ENCODE data around the gene TNFRSF25.

The TNFRSF25 gene

DNA sequence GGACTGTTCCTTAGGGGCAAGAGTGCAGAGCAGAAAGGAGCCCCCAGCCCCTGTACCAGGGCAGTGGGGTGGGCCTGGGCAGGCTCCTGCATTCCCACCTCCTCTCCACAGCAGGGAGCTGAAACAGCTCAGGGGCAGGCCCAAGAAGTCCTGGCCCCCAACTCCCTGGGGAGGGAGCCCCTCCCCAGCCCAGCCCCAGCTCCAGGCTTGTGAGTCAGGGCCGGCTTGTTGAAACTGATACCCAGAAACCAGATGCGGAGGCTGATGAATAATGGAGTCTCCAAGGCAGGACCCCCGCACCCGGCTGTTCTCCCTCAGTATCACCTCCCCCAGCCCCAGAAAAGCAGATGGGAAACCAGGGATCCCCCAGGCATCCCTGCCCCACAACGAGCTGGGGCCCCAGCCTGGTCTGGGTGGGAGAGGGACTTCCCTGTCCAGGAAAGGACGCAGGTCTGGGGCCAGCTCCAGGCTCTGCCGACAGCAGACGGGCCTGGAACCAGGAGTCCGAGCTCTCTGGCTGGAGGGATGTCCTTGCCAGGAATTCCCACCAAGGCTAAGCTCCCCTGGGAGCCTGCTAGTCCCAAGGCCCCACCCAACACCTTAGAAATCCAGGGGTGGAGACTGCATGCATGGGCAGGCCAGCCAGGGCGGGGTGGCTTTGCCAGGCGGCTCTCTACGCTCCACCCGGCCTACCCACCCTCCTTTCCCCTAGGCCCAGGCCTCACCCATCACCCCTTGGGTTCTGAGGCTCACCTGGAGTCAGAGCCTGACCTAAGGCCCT, 22.8 kb upstream of the TNFRSF25 start:
- no peak for DNase-seq (ENCODE audit: low read depth)

DNA sequence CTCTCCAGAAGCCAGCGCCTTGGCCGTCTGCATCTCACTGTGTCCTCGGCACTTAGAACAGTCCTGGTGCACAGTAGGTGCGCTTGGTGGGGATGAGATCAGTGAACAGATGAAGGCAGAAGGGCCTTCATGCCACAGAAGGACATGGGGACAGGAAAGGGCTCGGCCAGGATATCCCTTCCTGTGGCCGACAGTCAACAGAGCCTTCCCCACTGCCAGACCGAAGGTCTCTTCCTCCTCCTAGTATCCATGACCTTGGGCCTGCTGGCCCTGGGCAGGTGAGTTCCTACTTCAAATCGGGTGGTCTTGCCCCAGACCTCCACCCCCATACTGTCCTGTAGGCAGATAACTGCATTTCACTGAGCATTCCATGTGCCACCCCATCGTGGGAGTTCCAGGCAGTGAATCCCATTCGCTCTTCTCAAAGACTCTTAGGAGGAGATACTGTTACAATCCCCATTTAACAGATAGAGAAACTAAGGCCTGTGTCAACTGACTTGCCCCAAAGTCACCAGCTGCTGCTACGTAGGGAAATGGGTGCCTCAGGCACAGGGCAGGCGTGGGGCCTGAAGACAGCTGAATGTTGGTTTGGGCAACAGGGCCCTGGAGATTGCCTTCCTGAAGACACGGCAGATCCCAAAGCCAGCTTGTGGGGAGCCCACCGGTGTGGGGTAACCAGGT, 22.0 kb upstream of the TNFRSF25 start:
- DNase-seq (ENCODE audit: low read depth): no peak

DNA sequence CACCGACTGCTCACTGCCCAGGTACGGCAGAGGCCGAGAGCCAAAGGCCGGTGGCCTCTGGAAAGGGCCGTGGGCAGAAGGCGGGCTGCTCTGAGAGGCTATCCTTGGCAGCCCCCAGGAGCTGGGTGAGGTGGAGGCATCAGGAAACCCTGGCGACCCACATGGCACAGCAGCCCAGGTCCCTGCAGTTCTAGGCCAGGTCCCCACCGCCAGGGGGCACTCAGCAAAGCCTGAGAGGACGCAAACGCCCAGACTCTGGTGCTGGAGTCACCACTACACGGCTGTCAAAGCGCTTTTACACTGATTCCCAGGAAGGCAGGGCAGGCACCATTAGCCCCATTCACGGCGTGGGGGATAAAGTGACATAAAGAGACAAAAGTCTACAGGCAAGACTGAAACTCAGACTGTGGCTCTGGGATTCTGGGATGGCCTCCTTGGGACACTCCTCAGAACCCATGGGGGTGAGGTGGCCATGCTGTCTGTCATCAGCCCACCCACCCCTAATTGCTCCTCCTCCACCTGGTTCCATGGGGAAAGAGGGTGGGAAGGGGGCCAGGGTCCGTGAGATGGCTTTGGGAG, 20.5 kb upstream of the TNFRSF25 start:
- peak; percentile 89 for DNase-seq (ENCODE audit: low read depth)

DNA sequence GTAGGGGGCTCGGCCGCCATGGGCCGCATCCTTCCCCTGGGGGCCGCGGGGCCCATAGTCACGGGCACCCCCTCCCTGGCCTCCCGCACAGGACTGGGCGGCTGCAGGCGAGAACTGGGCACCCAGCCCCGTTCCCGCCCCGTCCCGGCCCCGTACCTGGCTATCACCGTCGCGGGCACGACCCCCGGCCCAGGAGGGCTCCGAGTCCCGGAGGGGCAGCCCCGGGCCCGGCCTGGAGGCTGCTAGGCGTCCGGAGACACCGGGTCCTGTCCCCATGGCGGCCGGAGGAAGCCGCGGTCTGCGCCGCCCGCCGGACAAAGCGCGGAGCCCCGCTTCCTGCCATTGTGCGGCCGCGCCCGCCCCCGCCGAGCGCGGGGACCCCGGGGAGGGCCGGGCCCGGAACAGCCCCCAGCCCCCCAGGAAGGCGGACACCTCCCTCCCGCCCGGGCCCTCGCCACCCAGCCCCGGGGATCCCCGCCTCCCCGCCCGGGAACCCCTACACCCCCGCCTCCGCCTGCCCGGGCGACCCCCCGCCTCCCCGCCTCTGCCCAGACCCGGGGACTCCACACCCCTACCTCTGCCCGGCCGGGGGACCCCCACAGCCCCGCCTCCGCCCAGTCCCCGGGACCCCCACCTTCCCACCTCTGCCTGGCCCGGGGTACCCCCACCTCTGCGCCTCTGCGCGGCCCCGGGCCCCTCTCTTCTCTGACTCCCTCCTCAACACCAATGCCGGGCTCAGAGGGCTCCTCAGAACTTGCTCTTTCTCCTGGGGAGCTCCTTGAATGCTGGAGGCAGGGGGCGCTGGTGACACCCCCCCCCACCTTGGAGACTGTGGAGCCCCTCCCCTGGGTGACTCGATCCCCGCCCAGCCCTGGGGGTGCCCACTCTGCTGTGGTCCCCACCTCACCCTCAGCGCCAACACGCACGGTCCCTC, 19.5 kb upstream of the TNFRSF25 start:
- no peak for DNase-seq (ENCODE audit: low read depth)

DNA sequence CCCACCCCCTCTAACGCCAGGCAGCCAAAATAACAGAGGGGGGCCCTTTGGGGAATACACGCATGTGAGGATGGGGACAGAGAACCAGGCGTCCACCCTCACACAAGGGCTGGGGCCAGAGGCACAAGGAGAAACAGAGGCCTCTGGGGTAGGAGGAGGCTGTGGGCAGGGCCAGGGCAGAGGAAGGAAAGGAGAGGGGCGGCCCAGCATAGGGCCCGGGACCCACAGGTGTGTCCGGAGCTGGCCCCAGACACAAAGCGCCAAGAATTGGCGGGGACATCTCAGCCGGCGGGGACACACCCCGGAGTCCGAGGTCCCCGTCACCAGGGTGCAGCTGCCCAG, 18.8 kb upstream of the TNFRSF25 start:
- DNase-seq (ENCODE audit: low read depth): no peak

DNA sequence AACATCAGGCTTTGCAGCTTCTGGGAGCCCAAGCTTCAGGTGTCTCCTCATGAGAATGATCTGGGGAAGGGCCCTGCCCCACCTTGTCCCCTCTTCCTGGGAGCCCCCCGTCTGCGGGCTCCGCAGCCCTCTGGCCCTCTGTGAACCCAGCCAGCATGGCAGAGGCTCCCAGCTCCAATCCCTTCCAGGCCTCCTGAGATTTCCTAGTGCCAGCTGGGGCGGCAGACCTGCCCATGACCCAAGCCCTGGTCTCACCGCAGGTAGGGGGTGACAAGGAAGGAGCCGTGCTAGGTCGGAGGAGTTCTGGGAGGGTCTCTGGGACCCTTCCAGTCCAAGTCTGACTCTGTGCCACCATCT, 17.8 kb upstream of the TNFRSF25 start:
- no peak for DNase-seq (ENCODE audit: low read depth)

DNA sequence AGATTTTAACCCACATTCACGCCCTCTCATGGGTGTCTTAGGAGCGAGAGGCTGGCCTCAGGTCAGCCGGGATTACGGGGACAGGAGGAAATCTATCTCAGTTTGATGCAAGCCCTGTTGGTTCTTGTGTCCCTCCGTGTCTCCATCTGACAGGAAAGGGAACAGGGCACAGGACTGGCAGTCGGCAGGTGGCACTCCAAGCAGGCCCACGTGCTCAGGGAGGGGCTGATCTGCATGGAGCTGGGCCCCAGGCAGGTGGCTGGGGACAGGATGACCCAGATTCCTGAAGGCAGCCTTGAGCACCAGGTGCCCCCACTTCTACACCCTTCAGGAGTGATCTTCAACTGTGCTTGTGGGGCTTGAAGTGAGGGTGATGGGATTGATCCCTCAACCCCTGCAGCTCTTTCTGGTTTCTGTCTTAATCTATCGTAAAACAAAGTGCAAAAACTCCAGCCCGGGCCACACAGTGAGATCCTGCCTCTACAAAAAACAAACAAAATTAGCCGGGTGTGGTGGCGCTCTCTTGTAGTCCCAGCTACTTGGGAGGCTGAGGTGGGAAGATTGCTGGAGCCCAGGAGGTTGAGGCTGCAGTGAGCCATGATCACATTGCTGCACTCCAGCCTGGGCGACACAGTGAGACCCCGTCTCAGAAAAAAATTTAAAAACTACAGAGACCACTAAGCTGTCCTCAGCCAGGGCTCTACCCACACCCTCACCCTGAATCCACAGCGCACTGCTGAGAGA, 17.2 kb upstream of the TNFRSF25 start:
- DNase-seq (ENCODE audit: low read depth): no peak

DNA sequence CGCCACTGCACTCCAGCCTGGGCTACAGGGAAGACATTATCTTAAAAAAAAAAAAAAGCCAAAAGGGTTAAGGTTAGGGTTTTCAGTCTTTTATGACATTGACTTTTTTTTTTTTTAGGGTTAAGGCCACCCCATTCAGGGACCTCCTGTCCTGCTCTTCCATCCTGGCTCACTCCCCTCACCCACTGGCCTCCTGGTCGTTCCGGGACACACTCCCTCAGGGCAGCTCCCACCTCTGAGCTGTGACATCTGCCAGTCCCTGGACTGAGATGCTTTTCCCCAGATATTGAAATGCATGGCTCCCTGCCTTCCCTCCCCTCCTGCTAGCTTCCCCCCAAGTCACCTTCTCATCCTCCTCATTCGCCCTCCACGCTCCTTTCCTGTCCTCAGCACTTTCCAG, 15.8 kb upstream of the TNFRSF25 start:
- DNase-seq (ENCODE audit: low read depth): no peak

DNA sequence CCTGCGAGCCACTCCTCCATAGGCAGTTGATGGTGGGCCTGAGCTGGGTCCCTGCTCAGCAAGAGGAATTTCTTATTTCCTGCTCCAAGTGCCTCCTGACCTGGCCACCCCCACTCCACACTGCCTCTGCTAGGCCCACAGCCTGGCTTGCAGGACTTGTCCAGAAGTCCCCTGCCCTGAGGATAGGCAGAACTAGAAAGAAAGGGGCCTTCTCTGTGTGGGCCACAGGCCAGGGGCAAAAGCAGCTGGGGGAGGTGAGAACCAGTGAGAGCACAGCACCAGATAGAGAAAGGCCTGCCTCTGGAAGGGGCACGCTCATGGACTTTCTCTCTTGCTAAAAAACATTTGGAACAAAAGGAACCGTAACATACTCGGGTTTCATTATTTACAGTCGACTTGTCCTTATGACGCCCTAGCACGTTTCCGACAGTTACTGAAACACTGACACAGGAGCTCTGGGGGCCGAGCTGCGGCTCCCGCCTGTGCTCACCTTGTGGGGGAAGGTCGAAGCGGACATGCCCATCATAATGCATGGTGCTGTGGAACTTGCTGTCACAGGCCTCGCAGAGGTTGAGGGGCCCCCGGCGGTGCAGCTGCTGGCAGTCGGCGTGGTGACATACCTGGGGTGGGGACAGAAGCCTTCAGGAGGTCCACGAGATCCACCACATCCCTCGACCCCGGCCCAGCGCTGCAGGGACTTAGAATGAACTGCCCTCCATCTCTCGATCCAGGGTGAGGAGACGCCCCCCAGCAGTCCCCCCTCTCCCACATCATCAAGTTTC, 11.3 kb upstream of the TNFRSF25 start:
- no peak for DNase-seq (ENCODE audit: low read depth)

DNA sequence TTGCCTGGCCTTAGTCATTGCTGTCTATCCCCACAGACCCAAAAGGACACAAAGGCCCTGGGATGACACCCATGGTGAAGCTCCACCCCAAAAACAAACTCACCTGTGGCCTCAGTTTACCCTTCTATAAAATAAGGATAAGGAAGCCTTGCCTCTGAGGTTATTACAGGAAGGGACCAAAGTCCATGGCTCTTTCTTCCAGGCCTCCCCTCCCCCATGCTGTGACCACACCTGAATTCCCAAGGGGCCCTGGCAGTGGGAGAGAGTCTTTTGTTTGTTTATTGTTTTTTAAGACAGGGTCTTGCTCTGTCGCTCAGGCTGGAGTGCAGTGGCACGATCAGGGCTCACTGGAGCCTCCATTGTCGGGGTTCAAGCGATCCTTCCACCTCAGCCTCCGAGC, 10.5 kb upstream of the TNFRSF25 start:
- no peak for DNase-seq (ENCODE audit: low read depth)

DNA sequence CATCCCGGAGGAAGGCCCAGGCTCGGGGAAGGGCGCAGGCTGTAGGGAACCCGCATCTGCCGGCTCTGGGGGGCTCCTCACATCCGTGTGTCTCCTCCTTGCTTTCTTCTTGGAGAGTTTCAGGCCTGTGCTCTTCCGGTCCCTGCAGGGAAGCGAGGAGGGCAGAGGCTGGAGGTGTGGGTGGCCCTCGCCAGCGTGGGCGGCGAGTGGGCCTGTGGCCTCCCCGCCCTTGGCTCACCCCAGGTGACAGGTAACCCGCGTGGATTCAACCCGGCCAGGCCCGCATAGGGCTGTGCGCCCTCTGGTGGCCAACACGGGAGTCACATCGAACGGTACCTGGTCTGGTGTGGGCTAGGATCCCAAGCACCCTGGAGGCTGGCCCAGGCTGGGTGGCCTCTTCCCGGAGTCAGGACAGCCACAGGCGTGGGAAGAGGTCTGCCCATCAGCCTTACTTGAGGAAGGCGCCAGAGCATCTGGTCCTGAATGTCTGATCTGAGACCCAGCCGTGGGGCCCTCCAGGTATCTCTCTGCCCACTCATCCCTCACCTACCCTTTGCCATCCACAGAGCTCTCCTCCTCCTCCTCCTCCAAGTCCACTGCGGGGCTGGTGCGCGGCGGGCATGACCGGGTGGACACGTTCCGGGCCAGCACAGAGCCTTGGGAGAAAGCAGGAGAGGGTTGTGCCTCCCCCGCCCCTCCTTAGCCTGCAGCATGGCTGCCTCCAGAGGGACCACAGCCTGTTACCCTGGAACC, 9.6 kb upstream of the TNFRSF25 start:
- peak; percentile 82 for DNase-seq (ENCODE audit: low read depth)

DNA sequence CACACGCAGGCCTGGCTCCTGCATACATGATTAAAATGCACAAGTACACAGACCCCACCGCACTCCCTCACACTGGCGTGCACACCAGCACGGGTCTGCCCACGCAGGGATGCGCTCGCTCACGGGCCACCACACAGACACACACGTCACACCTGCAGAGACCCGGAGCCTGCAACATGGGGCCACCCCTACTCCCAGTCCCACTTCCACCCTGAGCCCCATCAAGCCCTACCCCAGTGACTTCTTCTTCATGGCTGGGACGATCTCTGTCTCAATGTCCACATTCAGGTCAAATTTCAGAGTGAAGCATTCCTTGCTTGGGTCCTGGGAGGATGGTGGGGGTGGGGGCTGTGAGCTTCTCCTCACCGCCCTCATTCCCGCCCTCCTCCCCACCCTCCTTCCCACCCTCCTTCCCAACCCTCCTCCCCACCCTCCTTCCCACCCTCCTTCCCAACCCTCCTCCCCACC, 8.9 kb upstream of the TNFRSF25 start:
- DNase-seq (ENCODE audit: low read depth): no peak

DNA sequence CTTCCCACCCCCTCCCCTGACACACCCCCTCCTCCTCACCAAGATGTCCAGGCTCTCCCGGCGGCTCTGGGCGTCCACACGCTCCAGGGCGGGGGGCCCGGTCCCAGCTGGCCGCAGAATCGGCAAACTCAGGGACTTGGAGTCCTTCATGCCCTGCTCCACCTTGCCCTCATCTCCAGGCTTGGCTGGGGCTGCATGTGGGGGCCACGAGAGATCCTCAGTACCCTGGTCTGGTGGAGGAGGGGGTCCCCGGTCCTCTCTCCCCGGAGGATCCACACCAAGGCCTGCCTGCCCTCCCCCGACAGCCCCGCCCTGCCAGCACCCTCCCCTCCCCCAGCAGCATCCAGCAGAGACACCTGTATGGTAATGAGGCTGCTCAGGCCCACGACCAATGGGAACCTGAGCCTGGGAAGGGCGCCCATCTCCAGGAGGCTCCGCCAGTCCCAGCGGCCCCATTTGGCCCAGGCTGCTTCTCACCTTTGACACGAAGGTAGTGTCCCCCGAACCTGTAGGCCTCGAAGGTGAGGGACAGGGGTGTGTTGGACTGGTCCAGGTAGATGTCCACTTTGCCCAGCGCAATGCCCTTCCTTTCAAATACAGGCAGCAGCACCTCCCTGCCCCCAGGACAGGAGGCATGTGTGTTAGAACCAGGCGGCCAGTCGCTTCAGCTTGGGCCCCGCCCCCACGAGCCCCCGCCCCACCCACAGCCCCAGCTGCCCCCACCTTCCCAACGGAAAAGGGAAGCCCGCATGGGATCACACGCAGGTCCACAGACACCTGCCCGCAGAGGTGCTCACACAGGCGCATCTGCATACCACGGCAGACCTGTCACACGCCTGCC, 8.2 kb upstream of the TNFRSF25 start:
- no peak for DNase-seq (ENCODE audit: low read depth)

DNA sequence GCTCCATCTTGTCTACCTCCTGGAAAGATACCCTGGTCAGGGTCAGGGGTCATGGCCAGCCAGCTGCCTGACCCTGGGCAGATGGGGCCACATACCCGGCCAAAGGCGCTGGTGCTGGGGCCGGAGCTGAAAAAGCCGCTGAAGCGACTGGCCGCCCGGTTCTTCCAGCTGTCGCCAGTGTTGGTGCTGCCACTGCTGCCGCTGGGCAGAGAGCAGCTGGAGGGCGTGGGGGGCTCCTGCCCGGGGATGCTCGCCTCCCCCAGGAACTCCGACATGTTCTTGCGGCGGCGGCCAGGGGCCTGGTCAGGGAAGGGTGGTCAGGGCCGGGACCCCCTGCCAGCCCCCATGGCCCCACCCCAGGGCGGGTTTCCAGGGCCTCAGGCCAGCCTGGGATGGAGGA, 7.2 kb upstream of the TNFRSF25 start:
- no peak for DNase-seq (ENCODE audit: low read depth)

DNA sequence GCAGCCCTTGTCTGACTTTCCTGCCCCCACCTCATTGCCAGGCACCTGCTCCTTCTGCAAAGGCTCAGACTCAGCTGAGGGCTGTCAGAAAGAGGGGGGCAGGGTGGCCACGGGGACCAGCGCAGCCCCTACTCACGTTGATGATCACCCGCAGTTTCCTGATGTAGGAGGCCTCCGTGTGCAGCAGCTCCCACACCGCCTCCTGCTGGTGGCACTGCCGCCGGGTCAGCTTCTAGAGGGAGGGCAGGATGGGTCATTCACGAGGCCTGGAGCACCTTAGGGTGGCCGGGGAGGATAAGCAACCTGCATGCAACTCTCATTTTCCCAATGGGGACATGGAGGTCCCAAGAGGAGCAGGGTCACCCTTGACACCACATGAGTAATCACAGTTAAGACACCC, 6.4 kb upstream of the TNFRSF25 start:
- no peak for DNase-seq (ENCODE audit: low read depth)

DNA sequence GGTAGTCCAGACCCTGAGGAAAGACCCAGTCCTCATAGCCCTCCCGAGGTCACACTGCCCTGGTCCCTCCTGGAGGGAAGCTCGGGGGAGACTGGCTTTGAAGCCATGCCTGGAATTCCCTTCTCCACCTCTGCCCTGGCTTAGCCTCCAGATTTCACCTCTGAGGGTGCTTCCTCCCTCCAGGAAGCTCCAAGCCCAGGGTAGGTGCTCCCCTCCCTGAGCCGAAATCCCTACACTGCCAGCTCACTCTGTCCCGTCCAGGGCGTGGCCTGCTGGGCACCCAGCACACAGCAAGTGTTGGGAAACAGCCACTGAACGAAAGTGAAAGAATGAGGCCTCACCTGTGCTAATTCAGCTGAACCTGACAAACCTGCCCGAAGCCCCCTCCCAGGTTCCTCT, 6.0 kb upstream of the TNFRSF25 start:
- DNase-seq (ENCODE audit: low read depth): no peak

DNA sequence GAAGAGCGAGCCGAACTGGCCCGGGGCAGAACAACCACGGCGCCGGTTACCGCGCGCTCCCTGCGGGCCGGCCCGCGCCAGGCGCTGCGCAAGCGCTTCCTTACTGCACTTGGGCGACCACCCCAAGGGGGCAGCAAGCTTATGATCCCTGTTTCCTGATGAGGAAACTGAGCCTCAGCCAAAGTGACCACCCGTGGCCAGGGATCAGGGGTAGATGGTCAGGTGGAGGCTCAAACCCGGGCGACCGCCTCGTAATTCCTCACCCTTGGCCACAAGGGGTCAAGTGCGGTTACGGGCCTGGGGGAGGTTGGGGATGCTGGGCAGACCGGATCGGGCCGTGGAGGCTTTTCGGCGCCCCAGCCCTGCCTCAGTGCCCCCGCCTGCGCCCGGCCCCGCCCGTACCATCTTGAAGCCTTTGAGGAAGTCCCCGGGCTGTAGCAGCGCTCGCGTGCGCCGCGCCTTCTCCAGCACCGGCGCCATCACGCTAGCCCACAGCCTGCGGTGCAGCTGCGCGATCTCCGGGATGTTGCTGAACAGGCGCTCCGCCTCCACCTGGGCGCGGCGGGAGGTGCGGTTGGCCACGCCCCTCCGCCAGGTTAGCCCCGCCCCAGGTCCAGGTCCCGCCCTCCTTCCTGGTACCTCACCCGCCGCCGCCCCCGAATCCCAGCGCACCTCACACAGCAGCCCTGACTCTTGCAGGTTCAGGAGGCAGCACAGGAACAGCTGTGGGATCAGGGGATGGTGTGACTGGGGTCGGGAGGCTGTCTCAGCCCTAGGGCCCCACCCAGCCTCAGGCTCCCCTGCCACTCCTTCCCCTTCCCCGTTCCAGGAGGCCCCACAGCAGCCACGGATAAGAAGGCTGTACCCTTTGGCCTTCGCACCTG, 5.4 kb upstream of the TNFRSF25 start:
- DNase-seq (ENCODE audit: low read depth): no peak
